HTR-8/SVneo (cell line): ENCODE measurements around the gene FOXRED2.
A peak's percentile ranks its signal among the peaks of the same experiment; 100 is the strongest.
"Not testable (repeated sequence)": the region's sequence is repeated elsewhere in the genome, so short reads cannot be mapped to it uniquely, and the experiment has no call there.

Source experiments
- DNase-seq: peaks from one replicate; pipeline ENCODE4 v3.0.0; 2011; ENCODE audit warnings: low spot score, mixed read lengths; ENCODE audit not compliant: insufficient read length
- FAIRE-seq: peaks from 2 replicates; lab custom pipeline; 2011; peaks lifted over from hg19 to GRCh38; lab: Jason Lieb, UNC

FOXRED2 gene

GRCh38 chr22:36453855-36454378 lies 52.9 kb downstream of the FOXRED2 start:
- DNase-seq = no peak
- FAIRE-seq = no peak

GRCh38 chr22:36452978-36453607 lies 53.7 kb downstream of the FOXRED2 start:
- not testable (repeated sequence) for DNase-seq, FAIRE-seq

- DNase-seq (no peak), FAIRE-seq (no peak)
Observed at GRCh38 chr22:36452250-36452977, 54.4 kb downstream of the FOXRED2 start.

DNA sequence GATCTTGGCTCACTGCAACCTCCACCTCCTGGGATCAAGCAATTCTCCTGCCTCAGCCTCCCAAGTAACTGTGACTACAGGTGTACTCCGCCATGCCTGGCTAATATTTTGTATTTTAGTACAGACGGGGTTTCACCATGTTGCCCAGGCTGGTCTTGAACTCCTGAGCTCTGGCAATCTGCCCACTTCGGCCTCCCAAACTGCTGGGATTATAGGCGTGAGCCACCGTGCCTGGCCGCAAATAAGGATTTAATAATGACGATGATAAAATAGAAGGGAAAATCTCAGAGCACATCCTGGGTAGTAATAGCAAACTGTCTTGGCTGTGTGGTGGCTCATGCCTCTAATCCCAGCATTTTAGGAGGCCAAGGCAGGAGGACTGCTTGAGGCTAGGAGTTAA lies 55.9 kb downstream of the FOXRED2 start:
- DNase-seq, FAIRE-seq: not testable (repeated sequence)

DNA sequence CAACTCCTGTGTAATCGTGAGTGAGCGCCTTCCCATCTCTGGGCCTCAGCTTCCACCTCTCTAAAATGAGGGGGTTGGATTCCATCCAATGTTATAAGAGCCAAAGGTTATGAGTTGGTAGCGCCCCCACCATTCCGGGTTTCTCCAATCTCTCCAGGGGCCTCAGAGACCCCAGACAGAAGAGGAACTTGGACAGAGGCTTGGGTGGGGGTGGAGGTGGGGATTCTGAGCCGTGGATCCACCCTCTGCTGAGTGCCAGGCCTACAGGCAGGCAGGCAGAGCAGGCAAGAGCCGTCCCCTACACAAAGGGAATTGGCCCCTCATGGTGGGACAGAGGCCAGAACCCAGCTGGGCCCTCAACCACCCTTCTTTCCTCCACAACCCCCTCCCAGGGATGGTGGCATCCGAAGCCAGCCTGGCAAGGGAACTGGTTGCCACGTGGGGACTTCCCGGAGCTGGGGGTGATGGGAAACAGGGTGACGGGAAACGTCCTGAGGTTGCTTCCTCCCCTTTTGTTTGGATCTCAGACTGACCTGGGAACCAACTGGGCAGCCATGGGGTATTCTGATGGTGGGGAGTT lies 57.2 kb downstream of the FOXRED2 start:
- no peak for DNase-seq
- FAIRE-seq = no peak

GRCh38 chr22:36447632-36448031 lies 59.2 kb downstream of the FOXRED2 start:
- DNase-seq = no peak
- FAIRE-seq = no peak

- DNase-seq = no peak
- no peak for FAIRE-seq
Observed at GRCh38 chr22:36445158-36445668, 61.6 kb downstream of the FOXRED2 start.

DNA sequence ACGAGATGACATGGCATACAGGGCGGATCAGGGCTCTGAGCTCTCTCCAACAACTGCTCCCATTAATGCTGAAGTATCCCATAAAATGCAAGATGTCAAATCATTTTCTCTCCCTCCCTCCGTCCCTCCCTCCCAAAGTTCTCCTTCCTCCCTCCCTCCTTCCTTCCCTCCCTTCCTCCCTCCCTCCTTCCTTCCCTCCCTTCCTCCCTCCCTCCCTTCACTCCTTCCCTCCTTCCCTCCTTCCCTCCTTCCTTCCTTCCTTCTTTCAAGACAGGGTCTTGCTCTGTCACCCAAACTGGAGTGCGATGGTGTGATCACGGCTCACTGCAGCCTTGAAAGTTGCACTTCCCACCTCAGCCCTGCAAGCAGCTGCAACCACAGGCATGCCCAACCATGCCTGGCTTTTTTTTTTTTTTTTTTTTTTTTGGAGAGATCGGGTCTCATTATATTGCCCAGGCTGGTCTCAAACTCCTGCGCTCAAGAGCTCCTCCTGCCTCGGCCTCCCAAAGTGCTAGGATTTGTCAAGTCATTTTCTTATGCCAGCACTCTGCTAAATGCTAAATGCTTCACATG lies 63.6 kb downstream of the FOXRED2 start:
- DNase-seq = no peak
- FAIRE-seq = no peak

DNA sequence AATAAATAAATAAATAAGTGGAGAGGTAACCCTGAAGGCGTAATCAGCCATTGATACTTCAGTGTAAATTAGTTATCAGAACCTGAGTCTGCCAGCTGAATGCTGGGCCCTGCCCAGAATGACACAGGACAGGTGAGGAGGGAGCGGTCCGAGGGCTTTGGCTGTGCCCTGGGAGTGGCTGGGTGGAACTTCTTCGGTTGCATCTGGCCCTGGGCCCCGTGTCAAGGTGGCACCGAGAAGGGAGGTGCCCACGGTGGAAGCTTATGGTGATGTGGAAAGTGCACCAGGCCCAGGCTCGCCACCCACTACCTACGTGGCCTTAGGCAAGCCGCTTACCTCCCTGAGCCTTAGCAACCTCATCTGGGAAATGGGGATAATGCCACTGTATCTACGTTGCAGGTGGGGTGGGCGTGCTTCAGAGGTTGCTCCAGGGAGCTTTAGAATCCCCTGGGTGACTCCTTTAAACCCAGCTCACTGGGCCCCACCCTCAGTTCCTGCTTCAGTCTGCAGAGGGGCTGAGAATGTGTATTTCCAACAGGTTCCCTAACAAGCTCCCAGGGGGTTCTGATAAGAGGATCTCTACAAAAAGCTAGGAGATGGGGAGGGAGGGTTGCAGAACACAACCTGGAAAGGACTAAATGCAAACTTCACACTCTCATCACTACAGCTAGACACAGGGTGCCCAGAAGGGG lies 64.2 kb downstream of the FOXRED2 start:
- DNase-seq (no peak), FAIRE-seq (no peak)

DNA sequence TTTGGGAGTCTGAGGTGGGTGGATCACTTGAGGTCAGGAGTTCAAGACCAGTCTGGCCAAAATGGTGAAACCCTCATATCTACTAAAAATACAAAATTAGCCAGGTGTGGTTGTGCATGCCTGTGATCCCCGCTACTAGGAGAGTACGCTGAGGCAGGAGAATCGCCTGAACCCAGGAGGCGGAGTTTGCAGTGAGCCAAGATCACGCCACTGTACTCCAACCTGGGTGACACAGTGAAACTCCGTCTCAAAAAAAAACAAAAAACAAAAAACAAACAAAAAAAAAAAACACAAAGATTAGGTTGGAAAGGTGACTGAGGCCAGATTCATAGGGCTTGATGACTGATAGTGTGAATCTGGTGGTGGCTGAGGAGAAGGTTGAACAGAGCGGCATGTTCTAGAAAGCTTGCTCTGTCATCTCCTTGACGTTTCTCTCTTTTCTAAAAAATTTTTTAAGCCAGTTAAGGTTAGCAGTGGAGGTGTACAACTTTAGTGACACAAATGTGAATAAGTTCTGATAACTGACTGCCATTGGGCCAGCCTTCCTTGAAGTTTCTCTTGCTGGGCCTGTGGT lies 66.3 kb downstream of the FOXRED2 start:
- no peak for FAIRE-seq

DNA sequence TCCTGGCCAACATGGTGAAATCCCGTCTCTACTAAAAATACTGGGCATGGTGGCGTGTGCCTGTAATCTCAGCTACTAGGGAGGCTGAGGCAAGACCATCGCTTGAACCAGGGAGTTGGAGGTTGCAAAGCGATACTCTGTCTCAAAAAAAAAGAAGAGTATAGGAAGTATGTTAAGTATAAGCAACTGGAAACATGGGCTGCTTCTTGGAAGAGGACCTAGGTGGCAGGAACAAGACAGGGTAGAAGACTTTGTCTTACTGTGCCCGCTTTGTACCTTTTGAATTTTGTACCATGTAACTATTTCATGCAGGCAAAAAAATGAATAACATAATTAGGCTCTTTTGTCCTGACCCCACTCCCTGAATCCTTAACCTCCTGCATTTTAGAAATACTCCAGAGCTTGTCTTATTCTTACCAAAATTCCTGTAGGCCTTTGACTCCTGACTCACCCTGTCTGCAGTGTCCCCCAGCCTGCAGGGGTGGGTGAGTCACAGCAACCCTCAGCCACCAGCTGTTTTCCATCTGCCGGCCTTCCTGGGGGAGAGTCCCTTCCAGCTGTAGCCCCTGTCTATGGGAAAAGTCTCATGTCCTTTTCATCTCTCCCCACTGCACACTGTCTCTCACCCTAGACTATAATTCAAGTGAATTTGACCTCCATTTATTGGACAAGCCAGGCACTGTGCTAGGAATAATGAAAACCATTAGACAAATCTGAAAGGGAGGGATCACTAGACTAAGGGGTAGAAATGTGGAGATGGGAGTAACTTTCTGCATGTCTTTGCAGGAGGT lies 67.2 kb downstream of the FOXRED2 start:
- FAIRE-seq (peak; percentile 69), DNase-seq (peak; percentile 86)

More for the DNA sequence above, 66.3 kb downstream of the FOXRED2 start:
- no peak for DNase-seq
